ENCODE data around the gene RPS6KA5.
"Not testable (repeated sequence)": the region's sequence is repeated elsewhere in the genome, so short reads cannot be mapped to it uniquely, and the experiment has no call there.

Gene RPS6KA5

DNA sequence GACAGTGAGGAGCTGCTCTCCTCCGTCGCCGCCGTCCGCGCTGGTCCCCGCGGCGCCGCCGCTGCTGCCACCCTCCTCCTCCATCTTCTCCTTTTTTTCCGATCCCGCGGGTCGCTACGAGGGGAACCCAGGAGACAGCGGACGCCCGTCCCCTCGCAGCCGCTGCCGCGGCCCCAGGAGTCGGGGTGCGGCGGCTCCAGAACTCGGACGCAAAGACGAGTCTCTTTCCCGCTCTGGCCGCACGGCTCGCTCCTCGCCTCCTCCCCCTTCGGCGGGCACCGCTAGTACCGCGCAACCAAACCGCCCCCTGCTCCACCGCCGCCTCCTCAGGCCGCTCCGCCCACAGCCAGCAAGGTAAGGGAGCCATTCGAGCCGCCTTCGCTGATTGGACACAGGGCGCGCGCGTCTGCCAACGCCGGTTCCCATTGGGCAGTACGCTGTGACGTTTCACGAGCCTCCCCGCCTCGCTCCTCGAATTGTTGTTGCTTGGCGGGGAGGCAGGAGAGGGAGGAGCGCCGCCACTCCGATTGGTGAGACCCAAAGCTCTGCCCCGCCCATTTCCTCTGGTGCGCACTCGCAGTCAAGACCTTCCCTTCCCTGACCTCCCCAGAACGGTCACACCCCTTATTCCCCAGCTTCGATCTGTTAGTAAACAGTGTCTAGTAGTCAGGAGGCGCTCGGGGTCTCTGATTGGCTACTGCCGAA, at the start of gene RPS6KA5:
Gene RPS6KA5, minus strand, starts transcription at position 291 of the 705 bp plus-strand sequence. Its CDS starts 207 bp downstream, at position 84.
- peak; percentile 100 for DNase-seq

- no peak for DNase-seq
Observed at GRCh38 chr14:91108941-91109611, 48.6 kb upstream of the RPS6KA5 start.

DNA sequence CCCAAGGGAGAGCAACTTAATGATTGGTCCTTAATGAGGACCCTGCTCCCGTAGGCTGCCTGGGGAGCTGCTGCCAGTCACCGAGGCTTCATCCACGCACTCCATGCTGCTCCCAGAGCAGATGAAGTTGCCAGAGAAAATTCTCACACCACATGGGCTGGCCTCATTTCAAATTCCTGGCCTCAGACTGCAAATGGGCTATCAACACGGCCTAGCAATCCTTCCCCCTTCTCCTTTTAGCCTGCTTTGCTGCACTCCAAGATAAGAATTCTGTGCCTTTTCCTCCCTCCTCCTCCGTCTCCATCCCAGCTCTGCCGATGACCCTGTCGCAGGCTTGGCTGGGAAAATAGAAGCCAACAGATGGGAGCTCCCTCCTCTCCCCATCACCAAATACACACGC, 42.7 kb upstream of the RPS6KA5 start:
- DNase-seq = no peak

- no peak for DNase-seq
Observed at GRCh38 chr14:91100102-91100501, 39.7 kb upstream of the RPS6KA5 start.

DNA sequence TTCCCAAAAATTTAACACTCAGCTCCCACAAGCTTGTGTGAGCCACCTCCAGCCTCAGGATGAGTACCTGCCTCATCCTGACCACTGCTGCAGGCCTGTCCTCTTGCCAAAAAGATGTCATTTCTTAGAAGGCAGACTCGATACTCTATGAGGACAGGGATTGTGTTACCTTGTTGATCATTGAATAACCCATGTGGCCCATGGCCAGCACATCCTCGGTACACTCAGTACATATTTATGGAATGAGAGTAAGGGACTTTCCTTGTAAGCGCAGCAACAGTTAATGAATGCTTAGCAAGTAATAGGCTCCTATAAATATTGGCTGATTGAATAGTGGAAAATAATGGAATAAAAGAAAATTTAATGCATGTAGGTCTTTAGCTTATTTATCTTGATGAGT, 38.1 kb upstream of the RPS6KA5 start:
- DNase-seq = no peak

DNA sequence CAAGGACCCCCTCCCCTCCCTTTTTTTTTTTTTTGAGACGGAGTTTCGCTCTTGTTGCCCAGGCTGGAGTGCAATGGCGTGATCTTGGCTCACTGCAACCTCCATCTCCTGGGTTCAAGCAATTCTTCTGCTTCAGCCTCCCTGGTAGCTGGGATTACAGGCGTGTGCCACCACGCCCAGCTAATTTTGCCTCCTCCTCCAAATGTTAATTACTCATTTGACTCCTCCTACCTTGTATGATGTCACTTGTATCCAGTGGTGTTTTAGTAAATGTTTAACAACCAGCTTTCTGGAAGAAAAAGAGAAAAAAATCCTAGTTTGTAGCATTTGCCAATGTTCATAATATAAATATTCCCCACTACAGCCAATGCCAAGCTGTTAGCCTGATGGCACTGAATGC, 37.2 kb upstream of the RPS6KA5 start:
- not testable (repeated sequence) for DNase-seq

GRCh38 chr14:91095178-91095577, 34.7 kb upstream of the RPS6KA5 start:
- DNase-seq = no peak

GRCh38 chr14:91094772-91095171, 34.3 kb upstream of the RPS6KA5 start:
- no peak for DNase-seq

DNA sequence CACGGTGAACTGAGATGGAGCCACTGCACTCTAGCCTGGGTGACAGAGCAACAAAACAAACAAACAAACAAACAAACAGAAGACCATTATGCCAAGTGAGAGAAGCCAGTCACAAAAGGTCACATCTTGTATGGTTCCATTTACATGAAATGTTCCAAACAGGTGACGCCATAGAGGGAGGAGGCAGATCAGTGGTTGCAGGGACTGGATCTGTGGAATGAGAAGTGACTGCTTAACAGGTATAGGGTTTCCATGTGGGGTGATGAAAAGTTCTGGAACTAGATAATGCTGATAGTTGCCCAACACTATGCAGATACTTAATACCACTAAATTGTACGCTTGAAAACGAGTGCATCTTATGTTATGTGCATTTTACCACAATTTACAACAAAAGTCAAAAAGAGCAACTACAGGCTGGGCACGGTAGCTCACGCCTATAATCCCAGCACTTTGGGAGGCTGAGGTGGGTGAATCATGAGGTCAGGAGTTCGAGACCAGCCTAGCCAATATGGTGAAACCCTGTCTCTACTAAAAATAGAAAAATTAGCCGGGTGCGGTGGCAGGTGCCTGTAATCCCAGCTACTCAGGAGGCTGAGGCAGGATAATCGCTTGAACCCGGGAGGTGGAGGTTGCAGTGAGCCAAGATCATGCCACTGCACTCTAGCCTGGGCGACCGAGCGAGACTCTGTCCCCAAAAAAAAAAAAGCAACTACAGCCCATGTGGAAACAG, 33.5 kb upstream of the RPS6KA5 start:
- DNase-seq = not testable (repeated sequence)

GRCh38 chr14:91092073-91092472, 31.6 kb upstream of the RPS6KA5 start:
- no peak for DNase-seq

DNA sequence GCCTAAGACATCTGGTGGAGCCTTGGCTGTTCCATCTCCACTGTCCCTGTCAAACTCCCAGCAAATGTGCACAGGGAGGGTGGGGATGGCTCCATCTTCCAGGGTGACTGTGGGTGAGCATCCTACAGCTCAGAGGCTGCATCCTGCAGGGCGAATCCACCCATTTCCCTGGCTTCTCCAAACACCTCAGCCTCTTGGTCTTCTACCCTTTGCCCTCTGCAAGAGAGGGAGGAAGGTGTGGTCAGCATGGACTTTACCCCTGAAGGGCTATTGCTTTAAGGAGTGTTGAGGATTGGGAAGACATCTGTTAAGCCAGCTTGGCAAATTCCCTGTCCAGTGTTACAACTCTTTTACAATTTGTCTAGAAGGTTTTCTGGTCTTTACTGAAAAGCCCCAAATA, 30.3 kb upstream of the RPS6KA5 start:
- no peak for DNase-seq

DNA sequence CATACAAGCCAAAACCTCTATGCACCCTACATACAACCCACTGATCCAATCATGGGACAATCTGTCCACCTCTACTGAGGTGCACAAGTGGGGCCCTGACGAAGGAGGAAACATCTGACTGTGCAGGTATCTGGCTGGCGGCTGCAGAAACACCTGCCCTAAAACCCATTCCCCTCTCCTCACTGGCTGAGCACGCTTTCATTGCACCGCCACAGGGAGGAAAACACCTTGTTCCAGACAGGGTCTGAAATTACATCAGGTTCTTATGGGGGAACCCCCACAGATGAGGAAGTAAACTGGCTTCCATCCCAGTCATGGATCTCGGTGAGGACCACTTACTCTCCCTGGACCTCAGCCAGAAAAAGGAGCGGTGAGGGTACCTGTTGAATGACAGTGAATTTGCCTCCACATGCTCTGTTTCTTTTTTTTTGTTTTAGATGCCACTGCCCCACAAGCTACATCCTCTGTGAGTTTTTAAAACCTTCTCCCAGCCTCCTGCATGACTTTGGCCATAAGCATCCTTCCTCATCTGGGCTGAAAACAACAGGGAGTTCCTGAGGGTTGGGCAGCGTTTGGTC, 29.6 kb upstream of the RPS6KA5 start:
- DNase-seq = no peak

DNA sequence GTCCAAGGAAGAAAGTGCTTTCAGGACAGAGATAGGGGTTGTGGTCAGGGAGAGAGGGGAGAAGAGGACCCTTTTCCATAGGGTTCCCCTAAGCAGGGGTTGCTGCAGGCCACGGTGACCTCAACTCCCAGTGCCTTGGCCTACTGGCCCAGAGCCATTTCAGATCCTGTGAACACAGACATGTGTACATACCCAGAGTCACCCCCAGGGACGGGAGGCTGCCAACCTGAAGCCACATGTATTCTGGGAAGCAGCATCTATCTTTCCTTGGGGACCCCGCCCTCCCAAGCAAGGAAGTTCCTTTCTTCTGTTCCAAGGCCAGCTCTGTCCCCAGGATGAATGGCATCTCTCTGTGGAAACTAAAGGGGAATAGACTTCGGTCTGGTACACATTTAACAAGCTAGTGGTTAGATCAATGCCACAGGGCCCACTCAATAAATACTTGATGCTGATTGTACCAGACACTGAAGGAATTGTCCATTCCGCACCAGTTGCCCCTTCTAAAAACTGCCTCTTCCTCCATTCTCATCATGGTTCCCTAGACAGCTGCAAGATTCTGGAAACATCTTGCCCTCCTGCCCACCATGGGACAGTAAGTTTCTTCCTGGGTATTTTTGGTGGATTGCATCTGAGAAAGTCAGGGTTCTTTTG, 28.3 kb upstream of the RPS6KA5 start:
- DNase-seq = no peak

- not testable (repeated sequence) for DNase-seq
Observed at GRCh38 chr14:91087470-91087869, 27.0 kb upstream of the RPS6KA5 start.

DNA sequence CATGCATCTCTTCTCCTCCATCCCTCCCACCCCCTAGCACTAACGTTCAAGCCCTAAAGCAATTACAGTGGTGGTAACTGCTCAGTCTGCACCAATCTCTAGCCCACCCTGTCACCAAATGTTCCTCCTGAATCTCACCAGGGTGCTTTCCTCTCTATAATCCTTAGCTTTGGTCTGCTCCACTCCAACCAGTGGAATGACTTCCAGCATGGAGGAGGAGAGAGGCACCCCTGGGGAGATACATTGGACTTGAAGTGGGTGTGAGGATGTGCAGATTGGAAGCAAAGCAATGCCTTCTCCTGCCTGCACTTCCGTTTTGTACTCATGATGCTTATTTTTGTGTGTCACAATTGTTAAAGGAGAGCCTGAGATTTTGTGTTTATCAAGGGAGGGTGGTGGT, 24.1 kb upstream of the RPS6KA5 start:
- DNase-seq = no peak

GRCh38 chr14:91082282-91082681, 21.8 kb upstream of the RPS6KA5 start:
- DNase-seq = no peak

- DNase-seq = no peak
Observed at GRCh38 chr14:91080071-91080470, 19.6 kb upstream of the RPS6KA5 start.

DNA sequence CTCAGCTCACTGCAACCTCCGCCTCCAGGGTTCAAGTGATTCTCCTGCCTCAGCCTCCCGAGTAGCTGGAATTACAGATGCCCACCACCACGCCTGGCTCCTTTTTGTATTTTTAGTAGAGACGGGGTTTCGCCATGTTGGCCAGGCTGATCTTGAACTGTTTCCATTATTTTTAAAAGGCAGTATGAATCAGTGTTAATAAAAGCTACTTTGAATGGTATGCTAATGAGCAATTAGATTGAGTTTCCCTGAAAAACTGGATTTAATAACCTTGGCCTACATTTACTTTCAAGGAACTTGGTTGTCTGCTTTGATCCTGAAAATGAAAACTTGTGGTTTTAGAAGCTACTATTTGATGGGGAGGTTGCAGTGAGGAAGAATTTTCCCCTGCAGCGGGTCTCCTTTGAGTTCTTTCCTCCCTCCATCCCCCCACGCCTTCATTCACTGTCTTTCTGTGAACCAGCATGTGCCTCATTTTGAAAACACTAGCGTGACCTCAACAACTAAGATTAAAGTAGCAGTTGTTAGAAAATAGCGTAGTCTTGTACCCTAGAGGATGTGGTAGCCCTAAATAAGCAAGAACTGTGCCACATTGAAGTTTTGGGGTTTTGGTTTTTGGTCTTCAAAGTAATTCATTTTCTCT, 17.8 kb upstream of the RPS6KA5 start:
- no peak for DNase-seq

GRCh38 chr14:91075553-91075952, 15.1 kb upstream of the RPS6KA5 start:
- no peak for DNase-seq

GRCh38 chr14:91070572-91070971, 10.1 kb upstream of the RPS6KA5 start:
- no peak for DNase-seq

GRCh38 chr14:91068642-91069041, 8.2 kb upstream of the RPS6KA5 start:
- no peak for DNase-seq

- no peak for DNase-seq
Observed at GRCh38 chr14:91067186-91067585, 6.7 kb upstream of the RPS6KA5 start.

Measured in femur (tissue), 1 donor.